B cell (primary cell): ENCODE results near the gene SATB2. TPM values are rescaled to one million over a fixed set of nuclear protein-coding genes. Genes with fewer than 3 reads are reported as not detected.

Source experiments
- ATAC-seq: fragments of 200-7000 bp; cut with Tn5 transposase; one replicate; pipeline ENCODE4 v1.10.0; 2021; ENCODE audit warnings: low read depth, mild to moderate bottlenecking, moderate number of reproducible peaks, moderate library complexity
- CTCF ChIA-PET: fragments of 350-600 bp; sonication (Branson Sonifier 250); formaldehyde crosslinking; loops from one replicate; lab custom pipeline; 2021; ENCODE audit warnings: antibody characterized with exemption, inconsistent platforms; lab: Charles Lee
- POLR2A ChIA-PET: fragments of 350-600 bp; sonication (Branson Sonifier 250); formaldehyde crosslinking; loops from one replicate; lab custom pipeline; 2021; ENCODE audit warnings: antibody characterized with exemption; lab: Charles Lee
- DNase-seq: peaks from one replicate; pipeline ENCODE4 v3.0.0; 2013
- H2AFZ ChIP-seq: 2 replicates; pipeline ENCODE4 v1.6.1; 2012; ENCODE audit warnings: mild to moderate bottlenecking, low read depth, low read length; ENCODE audit not compliant: insufficient read depth, poor library complexity, severe bottlenecking
- H3K27ac ChIP-seq, 2 donors: 1 replicate in 1 of 2; 2 replicates in 1 of 2; pipeline ENCODE4 v1.5.1; 2012 to 2013; ENCODE audit warnings: low read length in 2 of 2, mild to moderate bottlenecking in 2 of 2, moderate library complexity in 1 of 2
- H3K27me3 ChIP-seq, 4 experiments: fragments of 200-600 bp in 1 of 4; sonication (generic) in 1 of 4; replicated peaks in 1 of 4; 1 replicate in 2 of 4; 2 replicates in 2 of 4; pipeline versions ENCODE4 v1.6.1 to v1.7.0; 2013 to 2016; ENCODE audit warnings: low read length in 3 of 4, mild to moderate bottlenecking in 2 of 4, mixed read lengths in 1 of 4, moderate library complexity in 1 of 4; ENCODE audit not compliant: insufficient read depth in 4 of 4, control insufficient read depth in 3 of 4; ENCODE audit errors: control extremely low read depth in 1 of 4
- H3K36me3 ChIP-seq, 2 experiments: replicated peaks in 1 of 2; 1 replicate in 1 of 2; 2 replicates in 1 of 2; pipeline versions ENCODE4 v1.6.1 to v1.7.1; 2013; ENCODE audit warnings: low read length in 1 of 2; ENCODE audit not compliant: insufficient read depth in 2 of 2, control insufficient read depth in 1 of 2; ENCODE audit errors: control extremely low read depth in 1 of 2, extremely low read depth in 1 of 2
- H3K4me1 ChIP-seq, 2 donors: fragments of 200-600 bp in 1 of 2; sonication (generic) in 1 of 2; 1 replicate in 1 of 2; 2 replicates in 1 of 2; pipeline versions ENCODE4 v1.5.1 to v1.6.1; 2013 to 2017; ENCODE audit warnings: low read length in 2 of 2; ENCODE audit not compliant: control insufficient read depth in 2 of 2, insufficient read depth in 2 of 2
- H3K4me2 ChIP-seq: replicated peaks from 2 replicates; pipeline ENCODE3; 2012; ENCODE audit warnings: mild to moderate bottlenecking, low read depth, low read length; ENCODE audit not compliant: poor library complexity, severe bottlenecking
- H3K4me3 ChIP-seq, 5 experiments: fragments of 200-600 bp in 1 of 5; sonication (generic) in 1 of 5; 1 replicate in 3 of 5; 2 replicates in 2 of 5; pipeline versions ENCODE4 v1.5.1 to v1.7.0; 2011 to 2016; ENCODE audit warnings: low read length in 4 of 5, mild to moderate bottlenecking in 4 of 5, low read depth in 2 of 5, control low read depth in 1 of 5, moderate library complexity in 1 of 5; ENCODE audit not compliant: insufficient read depth in 1 of 5; ENCODE audit errors: control extremely low read depth in 1 of 5, extremely low read depth in 1 of 5
- H3K79me2 ChIP-seq: fragments of 200-600 bp; sonication (generic); one replicate; pipeline ENCODE4 v1.6.0; 2016; ENCODE audit warnings: low read length; ENCODE audit not compliant: control insufficient read depth, insufficient read depth
- H3K9ac ChIP-seq: fragments of 200-600 bp; sonication (generic); 2 replicates; pipeline ENCODE4 v1.6.1; 2017; ENCODE audit warnings: mild to moderate bottlenecking, low read length, moderate library complexity
- H3K9me3 ChIP-seq, 3 donors: one replicate each; pipeline versions ENCODE4 v1.6.1 to v1.7.1; 2013; ENCODE audit warnings: low read length in 2 of 3; ENCODE audit not compliant: control insufficient read depth in 2 of 3, insufficient read depth in 1 of 3; ENCODE audit errors: control extremely low read depth in 1 of 3
- H4K20me1 ChIP-seq: 2 replicates; pipeline ENCODE4 v1.6.0; 2012; ENCODE audit warnings: mild to moderate bottlenecking, low read length; ENCODE audit not compliant: insufficient read depth, control insufficient read depth, poor library complexity, severe bottlenecking
- H3K27ac Mint-ChIP-seq: one replicate; pipeline ENCODE4 v1.8.0; 2021; ENCODE audit warnings: mixed read lengths
- H3K27me3 Mint-ChIP-seq: one replicate; pipeline ENCODE4 v1.8.0; 2021; ENCODE audit warnings: mixed read lengths
- H3K4me1 Mint-ChIP-seq: one replicate; pipeline ENCODE4 v1.8.0; 2021; ENCODE audit warnings: mixed read lengths
- H3K4me3 Mint-ChIP-seq: one replicate; pipeline ENCODE4 v1.8.0; 2021; ENCODE audit warnings: mixed read lengths
- H3K9me3 Mint-ChIP-seq: one replicate; pipeline ENCODE4 v1.8.0; 2022; ENCODE audit warnings: mixed read lengths; ENCODE audit not compliant: insufficient read depth
- EZH2 ChIP-seq: IDR thresholded peaks from 2 replicates; pipeline ENCODE4 v1.6.1; 2012; ENCODE audit warnings: borderline replicate concordance, low read depth, mild to moderate bottlenecking, moderate library complexity, low read length; ENCODE audit not compliant: insufficient read depth, poor library complexity, severe bottlenecking
- whole genome bisulfite sequencing: methylation state at CpG from one replicate; pipeline ENCODE4 v1.1.5; 2013; ENCODE audit warnings: missing lambda C conversion rate; ENCODE audit not compliant: insufficient coverage; 5-methylcytosine and 5-hydroxymethylcytosine counted together
- intact Hi-C: fragments of 100-400 bp; cut with micrococcal nuclease; formaldehyde crosslinking; loops from one replicate; pipeline ENCODE4 v1.10.0; 2022
- polyA plus RNA-seq: library from polyadenylated mRNA; depleted of rRNA; stranded (reverse); fragments of >200 nt; gene quantifications from 2 replicates; pipeline ENCODE4 v1.2.3, GENCODE V29; 2012
- total RNA-seq, 2 donors: library from RNA; stranded (reverse); fragments of 120-200 nt in 1 of 2; gene quantifications; 1 replicate in 1 of 2; 2 replicates in 1 of 2; pipeline versions ENCODE4 v1.2.3 to v1.2.4, GENCODE V29; 2013 to 2022
- TF ChIP-seq, protein P1 (sequence below): fragments of 200-600 bp; IDR thresholded peaks from one replicate; pipeline ENCODE4 v1.8.0; 2022; ENCODE audit warnings: antibody characterized with exemption, mild to moderate bottlenecking

Gene SATB2
- total and polyA plus RNA-seq, 2 donors (not counting 1 experiment from before 2014, with no cell fraction given): 0.13 to 0.49 TPM

DNA sequence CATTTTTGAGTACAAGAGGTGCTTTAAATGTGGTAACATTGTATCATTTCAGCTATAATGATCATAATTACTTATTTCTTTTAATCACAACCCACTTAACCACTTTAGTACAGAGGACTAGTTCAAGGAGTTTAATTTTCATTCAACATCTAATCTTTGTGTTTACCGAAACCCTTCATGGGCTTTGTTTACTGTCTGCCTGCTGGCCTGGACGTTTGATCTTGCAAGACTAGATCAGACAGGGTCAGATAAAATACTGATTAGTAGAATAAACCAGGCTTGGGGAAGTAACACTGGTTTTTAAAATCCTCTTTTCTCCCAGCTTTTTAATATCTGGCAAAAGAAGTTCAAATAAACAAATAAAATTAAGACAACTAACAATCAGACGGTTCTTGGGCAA lies 93.6 kb downstream of the SATB2 start:
- Mint-ChIP-seq H3K27ac (no peak overlapping the region), H3K4me1 (no peaks in the 10 kb centered on the region), H3K9me3 (no peaks in the 10 kb centered on the region), H3K4me3 (no peak overlapping the region), H3K27me3 (peaks cover 7% of the 10 kb centered on the region)
- intact Hi-C loops: no loop called here
- Histone ChIP-seq H3K27me3 (no peaks in the 10 kb centered on the region), H2AFZ (no peak overlapping the region), H3K36me3 (no peaks in the 10 kb centered on the region), H3K27ac (no peak overlapping the region), H3K4me3 (no peak overlapping the region), H3K9me3 (no peaks in the 10 kb centered on the region), H4K20me1 (no peaks in the 10 kb centered on the region), H3K4me1 (no peaks in the 10 kb centered on the region), H3K79me2 (no peaks in the 10 kb centered on the region), H3K4me2 (no peak overlapping the region), H3K9ac (no peak overlapping the region)
- ChIA-PET CTCF (no interaction called here), POLR2A (no interaction called here)
- ATAC-seq (no peak), DNase-seq (no peak)
- WGBS: no CpG with 5 or more reads among the region's 3 CpGs
- TF ChIP-seq, protein P1, sequence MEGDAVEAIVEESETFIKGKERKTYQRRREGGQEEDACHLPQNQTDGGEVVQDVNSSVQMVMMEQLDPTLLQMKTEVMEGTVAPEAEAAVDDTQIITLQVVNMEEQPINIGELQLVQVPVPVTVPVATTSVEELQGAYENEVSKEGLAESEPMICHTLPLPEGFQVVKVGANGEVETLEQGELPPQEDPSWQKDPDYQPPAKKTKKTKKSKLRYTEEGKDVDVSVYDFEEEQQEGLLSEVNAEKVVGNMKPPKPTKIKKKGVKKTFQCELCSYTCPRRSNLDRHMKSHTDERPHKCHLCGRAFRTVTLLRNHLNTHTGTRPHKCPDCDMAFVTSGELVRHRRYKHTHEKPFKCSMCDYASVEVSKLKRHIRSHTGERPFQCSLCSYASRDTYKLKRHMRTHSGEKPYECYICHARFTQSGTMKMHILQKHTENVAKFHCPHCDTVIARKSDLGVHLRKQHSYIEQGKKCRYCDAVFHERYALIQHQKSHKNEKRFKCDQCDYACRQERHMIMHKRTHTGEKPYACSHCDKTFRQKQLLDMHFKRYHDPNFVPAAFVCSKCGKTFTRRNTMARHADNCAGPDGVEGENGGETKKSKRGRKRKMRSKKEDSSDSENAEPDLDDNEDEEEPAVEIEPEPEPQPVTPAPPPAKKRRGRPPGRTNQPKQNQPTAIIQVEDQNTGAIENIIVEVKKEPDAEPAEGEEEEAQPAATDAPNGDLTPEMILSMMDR: no peak
- TF ChIP-seq EZH2: no peak

DNA sequence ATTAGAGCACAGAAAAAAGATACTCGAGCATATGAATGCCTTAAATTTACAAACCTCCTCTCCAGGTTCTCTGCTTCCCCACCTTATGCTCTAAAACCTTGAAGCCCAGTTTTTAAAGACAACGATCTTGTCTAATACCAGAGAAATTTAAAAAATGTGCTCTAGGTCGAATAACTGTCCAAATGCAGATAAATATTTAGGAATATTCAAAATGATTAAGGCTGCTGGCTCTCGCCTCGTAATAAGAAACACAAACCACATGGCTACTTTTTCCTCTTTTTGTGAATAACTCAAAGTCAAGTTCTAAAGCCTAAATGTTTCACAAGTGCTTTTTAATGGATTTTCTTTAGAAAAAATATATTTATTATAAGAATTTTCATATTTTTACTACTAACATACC lies 101.3 kb downstream of the SATB2 start:
- TF ChIP-seq, protein P1: no peak
- no peak for TF ChIP-seq EZH2
- ATAC-seq (no peak), DNase-seq (no peak)
- ChIA-PET POLR2A (no interaction called here), CTCF (no interaction called here)
- intact Hi-C loops: no loop called here
- Histone ChIP-seq H3K4me3 (no peak overlapping the region), H3K27ac (no peak overlapping the region), H3K79me2 (no peaks in the 10 kb centered on the region), H3K27me3 (no peaks in the 10 kb centered on the region), H4K20me1 (no peaks in the 10 kb centered on the region), H3K36me3 (no peaks in the 10 kb centered on the region), H3K9me3 (no peaks in the 10 kb centered on the region), H2AFZ (no peak overlapping the region), H3K4me1 (no peaks in the 10 kb centered on the region), H3K9ac (no peak overlapping the region), H3K4me2 (no peak overlapping the region)
- H3K27ac Mint-ChIP-seq: no peak overlapping the region
- H3K4me1 Mint-ChIP-seq: no peaks in the 10 kb centered on the region
- WGBS: 60% methylated on average over 1 of the region's 5 CpGs
- no peaks in the 10 kb centered on the region for H3K27me3 Mint-ChIP-seq
- no peaks in the 10 kb centered on the region for H3K9me3 Mint-ChIP-seq
- H3K4me3 Mint-ChIP-seq: no peak overlapping the region
